Stimulated activated CD4-positive, alpha-beta T cell treated with anti-CD3 and anti-CD28 coated beads, Interleukin-1b, Interleukin-23, amount 100 ng/mL, for 24 hours (primary cell): Measurements from ENCODE around the gene RHOC.

Experiments
- DNase-seq, 4 experiments: peaks; one replicate each; pipeline ENCODE4 v3.0.0-alpha.2; 2020; ENCODE audit warnings: low read depth in 4 of 4, low spot score in 1 of 4

Gene RHOC

DNA sequence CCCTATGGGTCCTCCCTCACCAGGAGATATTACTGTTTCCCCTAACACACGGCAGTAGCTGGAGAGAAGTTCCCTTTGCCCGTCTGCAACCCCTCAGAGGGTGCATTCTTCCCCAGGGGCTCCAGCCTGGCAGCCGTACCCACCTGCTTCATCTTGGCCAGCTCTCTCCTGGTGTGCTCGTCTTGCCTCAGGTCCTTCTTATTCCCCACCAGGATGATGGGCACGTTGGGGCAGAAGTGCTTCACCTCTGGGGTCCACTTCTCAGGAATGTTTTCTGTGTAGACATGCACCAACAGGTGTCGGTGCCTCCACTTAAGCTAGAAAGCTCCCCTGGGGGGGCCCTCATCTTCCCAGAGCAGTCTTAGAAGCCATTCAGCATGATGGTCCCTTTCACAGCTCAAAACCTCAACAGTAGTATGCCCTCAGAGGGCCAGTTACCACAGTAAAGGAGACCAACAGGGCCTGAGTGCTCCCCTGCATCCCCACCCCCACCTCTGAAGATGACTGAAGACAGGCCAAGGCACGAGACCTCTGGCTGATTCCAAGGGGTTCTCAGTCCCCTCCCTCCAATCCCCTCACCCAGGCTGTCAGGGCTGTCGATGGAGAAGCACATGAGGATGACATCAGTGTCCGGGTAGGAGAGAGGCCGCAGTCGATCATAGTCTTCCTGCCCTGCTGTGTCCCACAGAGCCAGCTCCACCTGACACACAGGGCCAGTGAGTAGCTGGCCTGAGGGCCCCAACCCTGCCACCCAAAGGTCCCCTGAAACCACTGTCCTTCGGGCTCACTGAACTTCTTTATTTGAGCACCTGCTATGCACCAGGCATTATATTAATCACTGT lies 4.3 kb downstream of the RHOC start:
- DNase-seq = no peak

GRCh38 chr1:112702067-112702395 lies 4.9 kb downstream of the RHOC start:
- DNase-seq = no peak

GRCh38 chr1:112701227-112702066 lies 5.5 kb downstream of the RHOC start:
- DNase-seq = no peak

DNA sequence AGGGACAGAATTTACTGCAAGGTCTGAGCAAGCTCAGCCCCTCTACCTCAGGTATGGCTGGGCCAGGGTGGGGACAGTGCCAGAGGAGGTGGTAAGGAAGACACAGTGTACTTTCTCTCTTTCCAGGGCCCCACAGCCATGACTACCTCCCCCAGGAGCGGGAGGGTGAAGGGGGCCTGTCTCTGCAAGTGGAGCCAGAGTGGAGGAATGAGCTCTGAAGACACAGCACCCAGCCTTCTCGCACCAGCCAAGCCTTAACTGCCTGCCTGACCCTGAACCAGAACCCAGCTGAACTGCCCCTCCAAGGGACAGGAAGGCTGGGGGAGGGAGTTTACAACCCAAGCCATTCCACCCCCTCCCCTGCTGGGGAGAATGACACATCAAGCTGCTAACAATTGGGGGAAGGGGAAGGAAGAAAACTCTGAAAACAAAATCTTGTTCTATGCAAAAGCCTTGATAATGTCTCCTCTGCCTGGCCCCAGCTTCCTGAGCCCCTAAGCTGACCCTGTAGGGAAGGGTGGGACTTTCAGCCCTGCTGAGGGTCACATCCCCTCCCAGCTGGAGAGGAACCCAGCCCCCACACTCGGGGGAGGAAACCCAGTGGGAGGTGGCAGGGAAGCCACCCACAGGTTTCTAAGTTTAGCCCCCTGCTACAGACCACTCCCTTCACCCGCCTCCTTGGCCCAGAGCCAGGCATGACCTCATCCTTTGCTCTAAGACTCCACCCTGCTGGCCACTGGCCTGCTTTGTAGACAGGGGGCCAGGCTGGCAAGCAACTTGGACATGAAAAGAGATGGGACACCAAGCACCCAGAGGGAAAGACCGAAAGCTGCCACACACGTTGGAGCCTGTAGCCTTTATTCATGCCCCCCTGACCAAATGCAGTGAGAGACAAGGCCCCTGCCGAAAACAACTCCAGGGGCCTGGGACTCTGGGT lies 6.4 kb downstream of the RHOC start:
- DNase-seq = peak in 1 of 4 experiments; percentile 55

DNA sequence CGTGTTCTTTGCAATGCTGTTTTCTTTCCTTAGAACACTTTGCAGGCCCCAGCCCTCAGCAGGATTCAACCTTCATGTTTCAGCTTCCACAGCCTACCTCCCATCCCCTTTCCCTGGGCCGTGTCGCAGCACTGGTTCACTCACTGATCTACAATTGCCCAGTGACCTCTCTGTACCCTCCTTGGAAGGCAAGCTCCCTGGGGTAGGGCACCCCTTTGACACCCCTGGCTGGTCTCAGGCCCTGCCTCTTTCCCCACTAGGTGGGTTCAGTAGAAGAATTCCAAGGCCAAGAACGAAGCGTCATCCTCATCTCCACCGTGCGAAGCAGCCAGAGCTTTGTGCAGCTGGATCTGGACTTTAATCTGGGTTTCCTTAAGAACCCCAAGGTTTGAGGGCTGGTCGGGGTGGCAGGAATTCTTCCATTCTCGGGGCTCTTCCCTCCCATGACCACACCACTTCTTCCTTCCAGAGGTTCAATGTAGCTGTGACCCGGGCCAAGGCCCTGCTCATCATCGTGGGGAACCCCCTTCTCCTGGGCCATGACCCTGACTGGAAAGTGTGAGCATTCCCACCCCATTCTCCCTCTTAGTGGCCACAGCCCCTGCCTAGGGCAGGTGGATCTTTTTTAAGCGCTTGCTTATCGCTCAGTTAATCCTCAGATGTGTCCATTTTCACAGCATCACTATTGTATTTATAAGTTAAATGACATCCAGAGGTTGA lies 7.3 kb downstream of the RHOC start:
- no peak for DNase-seq

GRCh38 chr1:112698366-112699310 lies 8.3 kb downstream of the RHOC start:
- no peak for DNase-seq

GRCh38 chr1:112697781-112698201 lies 9.1 kb downstream of the RHOC start:
- DNase-seq = no peak

- DNase-seq = no peak
These were observed 10.2 kb downstream of the RHOC start for GRCh38 chr1:112696578-112697314.

DNA sequence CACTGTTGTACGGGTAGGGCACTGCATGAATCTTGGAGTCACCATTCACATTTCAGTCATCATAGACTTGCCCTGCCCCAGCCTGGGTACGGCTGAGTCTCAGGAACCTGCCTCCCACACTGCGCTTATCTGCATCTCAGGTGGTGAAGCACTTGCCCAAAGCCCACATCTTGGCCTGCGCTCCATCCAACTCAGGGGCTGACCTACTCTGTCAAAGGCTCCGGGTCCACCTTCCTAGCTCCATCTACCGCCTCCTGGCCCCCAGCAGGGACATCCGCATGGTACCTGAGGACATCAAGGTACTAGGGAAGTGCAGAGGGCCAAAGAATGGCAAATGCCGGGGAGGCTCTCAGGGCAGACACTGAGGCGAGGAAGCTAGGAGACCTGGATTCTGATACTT lies 11.7 kb downstream of the RHOC start:
- no peak for DNase-seq

DNA sequence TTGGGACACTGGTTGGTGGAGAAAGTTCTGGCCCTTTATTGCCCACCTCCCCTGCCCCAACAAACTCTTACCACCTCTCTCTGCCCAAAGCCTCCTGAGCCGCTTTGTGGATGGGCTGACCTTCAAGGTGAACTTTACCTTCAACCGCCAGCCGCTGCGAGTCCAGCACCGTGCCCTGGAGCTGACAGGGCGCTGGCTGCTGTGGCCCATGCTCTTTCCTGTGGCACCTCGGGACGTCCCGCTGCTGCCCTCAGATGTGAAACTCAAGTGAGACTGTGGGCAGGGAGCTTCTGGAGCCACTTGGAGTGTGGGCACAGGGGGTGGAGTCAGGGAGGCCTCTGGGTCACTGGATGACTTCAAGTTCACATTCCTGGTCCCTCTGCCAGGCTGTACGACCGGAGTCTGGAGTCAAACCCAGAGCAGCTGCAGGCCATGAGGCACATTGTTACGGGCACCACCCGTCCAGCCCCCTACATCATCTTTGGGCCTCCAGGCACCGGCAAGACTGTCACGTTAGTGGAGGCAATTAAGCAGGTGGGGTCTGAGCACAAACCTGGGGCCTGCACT lies 12.5 kb downstream of the RHOC start:
- DNase-seq = no peak

DNA sequence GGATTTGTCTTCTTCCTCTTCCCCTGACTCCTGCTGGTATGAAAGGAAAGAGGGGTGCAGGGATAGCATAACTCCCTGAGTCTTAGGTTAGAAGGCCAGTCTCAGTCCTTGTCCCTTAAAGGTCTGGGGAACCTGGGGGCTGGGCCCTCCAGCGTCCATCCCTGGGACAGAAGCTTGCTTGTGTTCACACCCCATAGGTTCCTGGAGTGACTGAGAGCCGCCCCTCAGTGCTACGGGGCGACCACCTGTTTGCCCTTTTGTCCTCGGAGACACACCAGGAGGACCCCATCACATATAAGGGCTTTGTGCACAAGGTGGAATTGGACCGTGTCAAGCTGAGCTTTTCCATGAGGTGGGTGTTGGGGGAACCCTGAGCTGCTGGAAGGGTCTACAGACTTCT lies 13.1 kb downstream of the RHOC start:
- no peak for DNase-seq

DNA sequence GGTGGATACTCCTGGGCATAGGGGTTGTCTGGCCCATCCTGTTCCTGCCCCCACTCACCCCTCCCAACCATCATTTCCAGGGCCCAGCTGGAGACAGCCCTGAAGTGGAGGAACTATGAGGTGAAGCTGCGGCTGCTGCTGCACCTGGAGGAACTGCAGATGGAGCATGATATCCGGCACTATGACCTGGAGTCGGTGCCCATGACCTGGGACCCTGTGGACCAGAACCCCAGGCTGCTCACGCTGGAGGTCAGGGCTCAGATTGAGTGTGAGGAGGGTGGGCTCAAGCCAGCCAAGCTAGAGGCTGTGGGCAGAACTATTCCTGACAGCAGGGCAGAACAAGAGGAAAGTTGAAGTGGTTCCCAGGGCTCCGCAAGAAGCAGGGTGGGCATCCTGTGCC lies 14.2 kb downstream of the RHOC start:
- DNase-seq = no peak

DNA sequence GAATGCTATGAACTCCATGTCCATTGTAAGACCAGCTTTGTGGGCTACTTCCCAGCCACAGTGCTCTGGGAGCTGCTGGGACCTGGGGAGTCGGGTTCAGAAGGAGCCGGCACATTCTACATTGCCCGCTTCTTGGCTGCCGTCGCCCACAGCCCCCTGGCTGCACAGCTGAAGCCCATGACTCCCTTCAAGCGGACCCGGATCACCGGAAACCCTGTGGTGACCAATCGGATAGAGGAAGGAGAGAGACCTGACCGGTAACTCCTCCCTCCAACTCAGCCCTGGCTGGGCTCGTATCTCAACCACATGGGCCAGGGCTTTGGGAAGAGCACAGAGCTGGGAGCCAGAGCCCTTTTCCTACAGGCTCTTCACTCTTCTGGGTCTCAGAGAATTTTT lies 17.1 kb downstream of the RHOC start:
- DNase-seq = no peak

GRCh38 chr1:112689196-112689841 lies 17.6 kb downstream of the RHOC start:
- DNase-seq = no peak

- no peak for DNase-seq
These were observed 18.1 kb downstream of the RHOC start for GRCh38 chr1:112688781-112689193.

- no peak for DNase-seq
These were observed 19.0 kb downstream of the RHOC start for GRCh38 chr1:112687785-112688496.

DNA sequence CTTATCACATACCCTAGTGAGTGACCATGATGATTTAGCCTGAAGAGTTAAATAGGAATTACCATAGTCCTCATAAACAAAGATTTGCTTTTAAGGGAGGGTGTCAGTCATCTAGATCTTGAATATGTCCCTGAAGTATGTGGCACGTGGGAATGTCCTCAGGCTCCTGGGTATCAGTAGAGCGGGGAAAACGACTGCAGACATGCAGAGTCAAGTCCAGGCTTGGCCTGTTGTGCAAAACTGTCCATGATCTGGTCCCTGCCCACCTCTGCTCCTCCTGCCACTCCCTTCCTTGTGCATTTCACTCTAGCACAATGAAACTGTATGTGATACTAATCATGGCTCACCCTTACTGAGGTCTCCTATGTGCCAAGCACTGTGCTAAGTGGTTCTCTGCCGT lies 19.6 kb downstream of the RHOC start:
- no peak for DNase-seq
